ENCODE data around the gene EOGT.

Gene EOGT

DNA sequence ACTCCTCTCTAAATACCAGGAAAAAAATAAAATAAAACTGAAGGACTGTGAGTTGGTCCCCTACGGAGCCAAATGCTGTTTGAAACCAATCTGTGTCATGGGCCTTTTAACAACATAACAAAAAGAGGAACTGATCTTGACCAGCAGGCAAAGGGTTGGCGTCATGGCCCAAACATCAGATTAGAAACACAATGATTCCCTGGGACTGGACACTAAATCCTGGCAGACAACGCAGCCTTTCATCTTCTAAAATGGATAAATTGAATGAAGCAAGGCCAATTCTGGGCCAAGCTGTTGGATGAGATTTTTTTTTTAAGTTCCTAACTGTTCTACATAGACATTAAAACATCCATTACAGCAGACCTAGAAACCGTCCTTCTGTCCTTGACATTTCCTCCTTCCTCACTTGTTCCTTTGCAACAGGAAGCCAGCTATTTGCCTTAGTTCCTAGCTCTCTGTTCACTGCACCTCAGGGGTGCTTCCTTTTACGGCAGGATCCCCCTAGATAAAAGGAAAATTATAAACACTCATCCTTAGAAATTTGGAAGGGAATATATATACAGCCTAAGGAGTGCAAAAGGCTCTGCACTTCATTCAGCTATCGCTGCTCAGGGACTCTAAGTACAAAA lies 59.6 kb downstream of the EOGT start:
- no peak overlapping the region for H3K4me3 ChIP-seq (ENCODE audit: control insufficient read depth, low read depth, low read length)
- no peak for TF ChIP-seq CTCF (IDR thresholded peaks at IDR 0.05; ENCODE audit: control insufficient read depth, insufficient read depth, low read depth, low read length, missing control alignments)
- no peak for DNase-seq (ENCODE audit: low read depth)

DNA sequence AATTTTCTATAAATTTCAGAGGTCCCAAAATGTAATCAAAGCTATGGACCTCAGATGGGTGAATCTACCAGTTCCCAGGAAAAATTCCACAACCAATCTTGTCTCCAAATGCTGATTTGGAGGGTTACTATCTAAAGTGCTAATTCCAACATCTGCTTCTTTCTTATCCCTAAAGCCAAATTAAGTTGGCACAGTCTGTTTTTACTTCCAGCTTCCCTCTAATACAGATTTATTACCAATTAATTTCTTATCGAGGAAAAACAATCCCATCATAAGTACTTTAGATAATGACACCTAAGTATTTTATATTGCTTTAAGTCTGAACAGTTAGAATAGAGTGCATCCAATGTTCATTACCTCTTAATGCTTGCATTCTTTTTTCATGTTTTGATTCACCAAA lies 68.3 kb downstream of the EOGT start:
- no peak for TF ChIP-seq CTCF (IDR thresholded peaks at IDR 0.05; ENCODE audit: control insufficient read depth, insufficient read depth, low read depth, low read length, missing control alignments)
- DNase-seq (ENCODE audit: low read depth), result no peak
- no peak overlapping the region for H3K4me3 ChIP-seq (ENCODE audit: control insufficient read depth, low read depth, low read length)

DNA sequence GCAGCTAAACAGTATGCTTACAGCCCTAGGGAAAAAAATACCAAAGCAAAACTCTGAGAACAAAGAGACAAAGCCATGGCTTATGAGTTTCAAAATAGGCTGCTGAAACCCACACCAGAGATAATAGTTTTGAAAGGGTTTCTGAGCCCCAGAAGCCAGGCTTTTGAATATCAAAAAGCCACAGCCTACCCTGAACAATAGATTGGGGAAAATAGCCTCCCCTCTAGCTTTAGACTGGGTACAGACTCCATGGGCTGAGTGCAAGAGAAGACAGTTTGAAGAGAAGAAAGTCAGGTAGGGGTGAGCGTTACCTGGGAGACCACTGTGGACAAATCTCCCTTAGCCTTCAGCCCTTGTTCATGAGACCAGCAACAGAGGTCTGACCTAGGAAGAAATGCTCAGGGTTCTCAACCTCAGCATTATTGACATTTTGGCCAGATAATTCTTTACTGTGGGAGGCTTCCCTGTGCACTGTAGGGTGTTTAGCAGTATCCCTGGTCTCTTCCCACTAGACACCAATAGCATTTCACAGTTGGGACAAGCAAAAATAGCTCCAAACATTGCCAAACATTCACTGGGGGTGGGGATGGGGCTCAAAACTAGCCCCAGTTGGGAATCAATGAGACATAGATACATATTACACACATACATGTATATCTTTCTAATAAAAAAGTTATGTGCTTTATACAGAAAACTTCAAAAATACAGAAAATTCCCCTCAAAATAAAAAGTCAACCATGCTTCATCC lies 69.6 kb downstream of the EOGT start:
- no peak overlapping the region for H3K4me3 ChIP-seq (ENCODE audit: control insufficient read depth, low read depth, low read length)
- no peak for TF ChIP-seq CTCF (IDR thresholded peaks at IDR 0.05; ENCODE audit: control insufficient read depth, insufficient read depth, low read depth, low read length, missing control alignments)

GRCh38 chr3:68941055-68941454 lies 72.4 kb downstream of the EOGT start:
- no peak for DNase-seq (ENCODE audit: low read depth)
- TF ChIP-seq CTCF (IDR thresholded peaks at IDR 0.05; ENCODE audit: control insufficient read depth, insufficient read depth, low read depth, low read length, missing control alignments), result no peak
- no peak overlapping the region for H3K4me3 ChIP-seq (ENCODE audit: control insufficient read depth, low read depth, low read length)

More for the DNA sequence above, 69.6 kb downstream of the EOGT start:
- no peak for DNase-seq (ENCODE audit: low read depth)

GRCh38 chr3:68936856-68937255 lies 76.6 kb downstream of the EOGT start:
- H3K4me3 ChIP-seq (ENCODE audit: control insufficient read depth, low read depth, low read length), result no peak overlapping the region

DNA sequence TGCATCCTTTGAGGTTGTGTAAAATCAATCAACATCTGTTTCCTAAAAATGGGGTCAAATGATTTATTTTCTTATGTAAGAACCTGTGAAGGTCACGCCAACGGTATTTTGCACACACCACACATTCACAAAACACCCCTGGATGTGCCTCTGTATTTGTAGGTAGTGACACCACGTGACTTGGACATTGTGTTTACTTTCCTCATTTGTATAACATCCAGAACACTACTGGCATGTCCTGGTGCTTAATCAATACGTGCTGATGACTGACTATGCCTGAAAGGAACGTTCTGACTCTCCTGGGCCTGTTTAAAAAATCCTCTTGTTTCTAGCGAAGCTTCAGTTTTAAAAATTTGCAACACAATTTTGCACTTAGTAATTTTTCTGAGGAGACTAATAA lies 77.7 kb downstream of the EOGT start:
- DNase-seq (ENCODE audit: low read depth), result no peak
- H3K4me3 ChIP-seq (ENCODE audit: control insufficient read depth, low read depth, low read length), result no peak overlapping the region
- TF ChIP-seq CTCF (IDR thresholded peaks at IDR 0.05; ENCODE audit: control insufficient read depth, insufficient read depth, low read depth, low read length, missing control alignments), result no peak

More at GRCh38 chr3:68936856-68937255, 76.6 kb downstream of the EOGT start:
- TF ChIP-seq CTCF (IDR thresholded peaks at IDR 0.05; ENCODE audit: control insufficient read depth, insufficient read depth, low read depth, low read length, missing control alignments), result no peak
- DNase-seq (ENCODE audit: low read depth), result no peak
